BLaER1 treated with 17β-estradiol and CSF1 and Interleukin-3, amounts not matched to agents 10 nM and 100 nM (cell line): ENCODE results near the gene GSK3B.

ENCODE experiments used
- H3K27ac ChIP-seq, 11 experiments: shearing (Covaris generic); formaldehyde crosslinking; 2 replicates each; pipeline ENCODE4 v1.8.1; 2022
- H3K27me3 ChIP-seq, 11 experiments: shearing (Covaris generic); formaldehyde crosslinking; 2 replicates each; pipeline ENCODE4 v1.8.1; 2022
- H3K36me3 ChIP-seq, 11 experiments: shearing (Covaris generic); formaldehyde crosslinking; 2 replicates each; pipeline ENCODE4 v1.8.1; 2022
- H3K4me1 ChIP-seq, 10 experiments: shearing (Covaris generic); formaldehyde crosslinking; 2 replicates each; pipeline ENCODE4 v1.8.1; 2022
- H3K4me2 ChIP-seq, 11 experiments: shearing (Covaris generic); formaldehyde crosslinking; 2 replicates each; pipeline ENCODE4 v1.8.1; 2022
- H3K4me3 ChIP-seq, 10 experiments: shearing (Covaris generic); formaldehyde crosslinking; 2 replicates each; pipeline ENCODE4 v1.8.1; 2022
- H3K9ac ChIP-seq, 11 experiments: shearing (Covaris generic); formaldehyde crosslinking; 2 replicates each; pipeline ENCODE4 v1.8.1; 2022
- H3K9me3 ChIP-seq, 11 experiments: shearing (Covaris generic); formaldehyde crosslinking; replicated peaks in 1 of 11; 2 replicates each; pipeline ENCODE4 v1.8.1; 2022
- H4K20me1 ChIP-seq, 11 experiments: shearing (Covaris generic); formaldehyde crosslinking; 2 replicates each; pipeline ENCODE4 v1.8.1; 2022
- Cebpa-rat ChIP-seq, 11 experiments: shearing (Covaris generic); IDR thresholded peaks; 2 replicates each; pipeline ENCODE4 v1.8.1; 2022

The GSK3B gene

DNA sequence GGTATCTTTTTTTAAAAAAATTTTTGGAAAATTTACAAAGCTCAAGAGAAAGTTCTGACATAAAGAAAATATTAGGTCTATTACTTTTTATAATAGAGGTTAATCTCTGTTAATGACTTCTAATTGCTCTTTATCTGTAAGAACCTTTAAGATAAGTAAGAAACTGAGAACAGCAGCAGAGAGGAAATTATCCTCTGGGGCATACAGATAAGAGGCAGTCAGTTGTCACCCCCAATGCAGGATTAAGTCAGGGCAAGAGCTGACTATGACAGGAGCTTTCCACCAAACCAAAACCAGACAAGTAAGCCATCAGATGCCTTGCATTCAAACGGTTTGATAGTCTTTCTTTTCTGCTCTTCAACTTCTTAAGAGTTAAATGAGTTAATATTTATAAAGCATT, 149.0 kb downstream of the GSK3B start:
- Histone ChIP-seq H3K36me3 (peaks cover 0 to 36% (median 5%) of the 10 kb centered on the region in 11 experiments; a peak in 9 of 22 replicates), H3K9ac (no peak overlapping the region), H3K4me2 (no peak overlapping the region), H3K4me3 (no peak overlapping the region), H4K20me1 (peaks cover 0 to 73% (median 2%) of the 10 kb centered on the region in 11 experiments; a peak in 8 of 22 replicates), H3K4me1 (no peaks in the 10 kb centered on the region), H3K27me3 (no peaks in the 10 kb centered on the region), H3K9me3 (no peaks in the 10 kb centered on the region), H3K27ac (no peak overlapping the region)
- no peak for TF ChIP-seq Cebpa-rat (IDR thresholded peaks at IDR 0.05)

DNA sequence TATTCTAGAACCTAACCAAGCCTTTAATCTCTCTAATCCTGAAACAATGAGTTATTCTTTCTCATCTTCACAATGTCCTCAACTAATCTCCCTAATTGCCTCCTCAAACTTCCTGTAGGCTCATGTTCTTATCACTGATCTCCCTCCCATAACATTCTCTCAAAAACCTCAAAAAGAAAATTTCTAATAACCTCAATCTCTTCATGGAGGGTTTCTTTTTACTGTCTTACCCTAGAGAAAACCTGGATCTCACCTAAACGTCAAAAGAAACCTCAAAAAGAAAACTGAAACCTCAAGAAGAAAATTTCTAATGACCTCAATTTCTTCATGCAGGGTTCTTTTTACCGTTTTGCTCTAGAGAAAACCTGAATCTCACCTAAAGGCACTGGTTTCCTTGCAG, 150.2 kb downstream of the GSK3B start:
- Histone ChIP-seq H3K4me3 (no peak overlapping the region), H3K4me2 (no peak overlapping the region), H3K27ac (no peak overlapping the region), H4K20me1 (peaks cover 0 to 61% (median 0%) of the 10 kb centered on the region in 11 experiments; a peak in 7 of 22 replicates), H3K36me3 (peaks cover 0 to 37% (median 5%) of the 10 kb centered on the region in 11 experiments; a peak in 9 of 22 replicates), H3K9me3 (no peaks in the 10 kb centered on the region), H3K4me1 (no peaks in the 10 kb centered on the region), H3K9ac (no peak overlapping the region), H3K27me3 (no peaks in the 10 kb centered on the region)
- no peak for TF ChIP-seq Cebpa-rat (IDR thresholded peaks at IDR 0.05)

DNA sequence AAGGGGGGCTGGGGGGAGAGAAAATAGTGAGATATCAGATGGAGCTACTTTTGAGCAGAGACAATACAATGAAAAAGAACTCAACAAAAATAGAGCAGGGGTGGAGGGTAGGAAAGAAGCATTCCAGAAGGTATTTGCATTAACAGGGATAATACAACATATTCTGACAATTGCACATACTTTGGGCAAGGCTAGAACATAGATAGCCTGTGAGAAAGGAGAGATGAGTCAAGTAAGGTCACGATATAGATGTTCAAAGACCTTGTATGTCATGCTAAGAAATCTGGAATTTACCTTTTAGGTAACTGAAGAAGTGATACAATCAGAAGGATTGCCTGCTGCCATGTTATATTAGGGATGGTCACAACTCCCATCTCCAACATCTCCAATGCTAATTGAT, 155.2 kb downstream of the GSK3B start:
- Histone ChIP-seq H3K9me3 (peaks cover 0 to 10% (median 0%) of the 10 kb centered on the region in 11 experiments; a peak in 2 of 22 replicates), H4K20me1 (peaks cover 0 to 81% (median 6%) of the 10 kb centered on the region in 11 experiments; a peak in 9 of 22 replicates), H3K27me3 (no peaks in the 10 kb centered on the region), H3K4me1 (no peaks in the 10 kb centered on the region), H3K9ac (no peak overlapping the region), H3K36me3 (peaks cover 0 to 34% (median 0%) of the 10 kb centered on the region in 11 experiments; a peak in 5 of 22 replicates), H3K4me3 (no peak overlapping the region), H3K27ac (no peak overlapping the region), H3K4me2 (no peak overlapping the region)
- no peak for TF ChIP-seq Cebpa-rat (IDR thresholded peaks at IDR 0.05)

- no peak for TF ChIP-seq Cebpa-rat (IDR thresholded peaks at IDR 0.05)
- Histone ChIP-seq H3K9me3 (peaks cover 0 to 10% (median 0%) of the 10 kb centered on the region in 11 experiments; a peak in 2 of 22 replicates), H3K27me3 (no peaks in the 10 kb centered on the region), H3K4me3 (no peak overlapping the region), H4K20me1 (peaks cover 0 to 80% (median 16%) of the 10 kb centered on the region in 11 experiments; a peak in 12 of 22 replicates), H3K9ac (no peak overlapping the region), H3K27ac (no peak overlapping the region), H3K36me3 (peaks cover 0 to 16% (median 0%) of the 10 kb centered on the region in 11 experiments; a peak in 4 of 22 replicates), H3K4me2 (no peak overlapping the region), H3K4me1 (no peaks in the 10 kb centered on the region)
Observed at GRCh38 chr3:119937229-119937628, 157.0 kb downstream of the GSK3B start.

DNA sequence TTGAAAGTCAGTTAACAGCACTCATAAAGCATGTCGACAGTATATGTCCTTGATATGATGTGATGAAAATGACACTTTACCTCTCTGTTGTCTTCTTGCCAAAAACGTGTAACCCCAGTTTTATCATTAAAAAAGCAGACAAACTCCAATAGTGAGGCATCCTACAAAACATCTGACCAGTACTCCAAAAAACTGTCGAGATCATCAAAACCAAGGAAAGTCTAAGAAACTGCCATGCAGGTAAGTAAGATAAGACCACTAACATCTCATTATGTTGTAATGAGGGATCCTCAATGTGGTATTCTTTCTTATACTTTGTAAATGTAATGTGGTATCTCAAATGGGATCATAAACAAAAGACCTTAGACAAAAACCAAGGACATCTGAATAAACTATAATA, 160.0 kb downstream of the GSK3B start:
- Histone ChIP-seq H4K20me1 (peaks cover 0 to 92% (median 22%) of the 10 kb centered on the region in 11 experiments; a peak in 13 of 22 replicates), H3K4me3 (no peak overlapping the region), H3K27me3 (no peaks in the 10 kb centered on the region), H3K4me1 (no peaks in the 10 kb centered on the region), H3K4me2 (no peak overlapping the region), H3K27ac (no peak overlapping the region), H3K9ac (no peak overlapping the region), H3K9me3 (peaks cover 0 to 10% (median 0%) of the 10 kb centered on the region in 11 experiments; a peak in 2 of 22 replicates), H3K36me3 (peaks cover 0 to 14% (median 0%) of the 10 kb centered on the region in 11 experiments; a peak in 3 of 22 replicates)
- no peak for TF ChIP-seq Cebpa-rat (IDR thresholded peaks at IDR 0.05)

DNA sequence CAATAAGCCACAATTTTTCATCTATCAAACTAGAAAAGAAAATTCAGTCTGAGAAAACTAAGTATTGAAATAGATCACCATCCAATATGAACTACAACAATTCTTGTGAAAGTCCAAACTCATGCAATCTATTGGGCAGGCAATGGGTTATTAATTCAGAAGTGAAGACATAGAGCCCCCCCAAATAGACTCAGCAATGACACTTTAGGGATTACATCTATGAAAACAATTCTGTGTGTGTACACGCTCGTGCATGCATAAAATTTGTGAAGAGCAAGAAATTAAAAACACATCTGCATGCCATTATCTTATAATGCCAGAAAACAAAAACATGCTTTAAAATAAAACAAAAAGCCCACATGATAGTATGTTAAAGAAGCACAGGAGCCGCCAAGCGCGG, 161.0 kb downstream of the GSK3B start:
- Histone ChIP-seq H3K27me3 (no peaks in the 10 kb centered on the region), H3K4me1 (no peaks in the 10 kb centered on the region), H3K9me3 (peaks cover 0 to 10% (median 0%) of the 10 kb centered on the region in 11 experiments; a peak in 2 of 22 replicates), H3K36me3 (peaks cover 0 to 11% (median 0%) of the 10 kb centered on the region in 11 experiments; a peak in 2 of 22 replicates), H3K4me2 (no peak overlapping the region), H3K4me3 (no peak overlapping the region), H4K20me1 (peaks cover 0 to 95% (median 22%) of the 10 kb centered on the region in 11 experiments; a peak in 13 of 22 replicates), H3K9ac (no peak overlapping the region), H3K27ac (no peak overlapping the region)
- no peak for TF ChIP-seq Cebpa-rat (IDR thresholded peaks at IDR 0.05)

GRCh38 chr3:119930286-119930685, 164.0 kb downstream of the GSK3B start:
- Histone ChIP-seq H3K9ac (no peak overlapping the region), H3K4me1 (no peaks in the 10 kb centered on the region; a peak in 1 of 20 replicates), H3K4me2 (no peak overlapping the region), H3K27me3 (no peaks in the 10 kb centered on the region), H3K27ac (no peak overlapping the region), H3K4me3 (no peak overlapping the region), H3K36me3 (peaks cover 0 to 12% (median 0%) of the 10 kb centered on the region in 11 experiments; a peak in 3 of 22 replicates), H3K9me3 (peaks cover 0 to 7% (median 0%) of the 10 kb centered on the region in 11 experiments; a peak in 6 of 22 replicates), H4K20me1 (peaks cover 0 to 98% (median 28%) of the 10 kb centered on the region in 11 experiments; a peak in 13 of 22 replicates)
- TF ChIP-seq Cebpa-rat (IDR thresholded peaks at IDR 0.05): no peak

- Histone ChIP-seq H4K20me1 (peaks cover 0 to 86% (median 23%) of the 10 kb centered on the region in 11 experiments; a peak in 11 of 22 replicates), H3K27ac (no peak overlapping the region), H3K4me2 (no peak overlapping the region), H3K4me3 (no peak overlapping the region), H3K4me1 (peaks cover 0 to 4% (median 0%) of the 10 kb centered on the region in 10 experiments; a peak in 1 of 20 replicates), H3K36me3 (peaks cover 0 to 8% (median 0%) of the 10 kb centered on the region in 11 experiments; a peak in 3 of 22 replicates), H3K27me3 (no peaks in the 10 kb centered on the region), H3K9me3 (peaks cover 0 to 13% (median 0%) of the 10 kb centered on the region in 11 experiments; a peak in 6 of 22 replicates), H3K9ac (no peak overlapping the region)
- no peak for TF ChIP-seq Cebpa-rat (IDR thresholded peaks at IDR 0.05)
Observed at GRCh38 chr3:119927190-119927589, 167.1 kb downstream of the GSK3B start.

DNA sequence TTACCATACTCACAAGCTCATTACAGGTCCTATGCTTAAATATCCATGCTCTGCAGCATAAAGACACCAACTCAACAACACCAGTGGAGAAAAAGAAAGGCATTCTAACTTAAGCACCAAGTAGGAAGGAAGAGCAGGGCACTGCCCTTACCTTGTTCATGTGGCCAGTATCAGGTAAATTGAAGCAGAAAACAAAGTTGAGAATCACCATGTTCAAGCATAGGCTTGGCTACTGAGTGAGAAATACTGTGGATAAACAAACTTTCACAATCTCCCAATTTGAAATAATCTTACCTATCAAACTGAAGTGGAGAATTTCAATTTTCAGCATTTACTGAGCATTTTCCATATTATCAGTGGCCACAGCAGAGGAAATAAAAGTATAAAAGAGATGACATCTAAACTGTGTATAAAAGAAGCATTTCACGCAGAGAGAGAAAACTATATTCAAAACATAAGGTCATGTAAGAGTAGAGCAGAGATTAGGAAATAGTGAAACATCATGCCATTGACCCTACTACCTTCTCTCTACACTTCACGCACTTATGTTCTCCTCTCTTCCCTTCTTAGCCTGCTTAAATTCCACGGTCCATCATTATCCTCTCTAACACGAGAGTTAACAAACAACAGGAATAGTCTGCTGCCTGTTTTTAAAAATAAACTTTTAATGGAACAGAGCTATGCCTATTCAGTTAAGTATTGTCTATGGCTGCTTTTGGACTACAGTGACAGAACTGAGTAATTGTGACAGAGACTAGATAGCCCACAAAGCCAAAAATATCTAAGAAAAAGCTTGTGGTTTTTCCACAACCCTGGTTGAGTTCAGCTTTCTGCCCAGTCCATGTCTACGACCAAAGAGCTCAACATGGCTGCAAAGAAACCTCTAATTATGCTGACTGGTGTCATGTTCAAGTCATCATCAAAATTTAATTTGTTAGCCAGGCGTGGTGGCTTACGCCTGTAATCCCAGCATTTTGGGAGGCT, 169.8 kb downstream of the GSK3B start:
- H3K9ac ChIP-seq: no peak overlapping the region

More for the DNA sequence above, 169.8 kb downstream of the GSK3B start:
- no peak for TF ChIP-seq Cebpa-rat (IDR thresholded peaks at IDR 0.05)
- Histone ChIP-seq H3K27me3 (no peaks in the 10 kb centered on the region), H4K20me1 (peaks cover 0 to 60% (median 11%) of the 10 kb centered on the region in 11 experiments; a peak in 9 of 22 replicates), H3K4me3 (no peak overlapping the region), H3K36me3 (peaks cover 9 to 30% (median 18%) of the 10 kb centered on the region in 11 experiments; a peak in 18 of 22 replicates), H3K9me3 (peaks cover 0 to 28% (median 8%) of the 10 kb centered on the region in 11 experiments; a peak in 15 of 22 replicates), H3K4me1 (peaks cover 0 to 4% (median 0%) of the 10 kb centered on the region in 10 experiments; a peak in 1 of 20 replicates), H3K4me2 (0 out of 22 replicates have a peak overlapping the region, but pooled peaks of 2 of the 11 experiments have one; percentile 1 to 12), H3K27ac (no peak overlapping the region)
